Right renal cortex interstitium (tissue), 3 donors: ENCODE results near the gene REG3G. TPM values are rescaled to one million over a fixed set of nuclear protein-coding genes. Genes with fewer than 3 reads are reported as not detected.
A peak's percentile ranks its signal among the peaks of the same experiment; 100 is the strongest.

ENCODE experiments used
- DNase-seq, 3 donors: peaks; one replicate each; pipeline ENCODE4 v3.0.0-alpha.2; 2013; ENCODE audit warnings: low read depth in 3 of 3, low spot score in 2 of 3
- polyA plus RNA-seq, 3 donors: library from polyadenylated mRNA; unstranded; fragments of 120-200 nt; gene quantifications; one replicate each; pipeline ENCODE4 v1.2.1, GENCODE V29; 2013; ENCODE audit not compliant: insufficient read length in 3 of 3

Gene REG3G
- not detected for polyA plus RNA-seq

DNA sequence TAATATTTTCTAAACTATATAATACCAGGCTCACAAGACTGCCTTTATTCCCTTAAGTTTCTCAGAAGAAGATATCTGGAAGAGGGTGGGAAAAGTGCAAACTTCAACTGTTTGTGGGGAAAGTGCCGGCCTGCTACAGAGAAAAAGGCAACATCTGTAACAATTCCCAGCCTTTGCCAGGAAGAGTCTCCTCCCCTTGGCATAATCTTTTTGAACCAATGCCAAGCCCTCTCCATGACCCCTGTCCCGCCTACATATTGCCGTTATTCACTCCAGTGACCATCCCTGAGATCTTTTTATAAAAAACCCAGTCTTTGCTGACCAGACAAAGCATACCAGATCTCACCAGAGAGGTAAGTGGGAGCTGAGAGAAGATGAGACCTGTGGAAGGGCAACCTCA is at the start of gene REG3G:
Gene REG3G (plus strand): TSS at position 282 of the 400 bp plus-strand sequence. CDS start 392 bp downstream, outside the sequence.
- DNase-seq: no peak

DNA sequence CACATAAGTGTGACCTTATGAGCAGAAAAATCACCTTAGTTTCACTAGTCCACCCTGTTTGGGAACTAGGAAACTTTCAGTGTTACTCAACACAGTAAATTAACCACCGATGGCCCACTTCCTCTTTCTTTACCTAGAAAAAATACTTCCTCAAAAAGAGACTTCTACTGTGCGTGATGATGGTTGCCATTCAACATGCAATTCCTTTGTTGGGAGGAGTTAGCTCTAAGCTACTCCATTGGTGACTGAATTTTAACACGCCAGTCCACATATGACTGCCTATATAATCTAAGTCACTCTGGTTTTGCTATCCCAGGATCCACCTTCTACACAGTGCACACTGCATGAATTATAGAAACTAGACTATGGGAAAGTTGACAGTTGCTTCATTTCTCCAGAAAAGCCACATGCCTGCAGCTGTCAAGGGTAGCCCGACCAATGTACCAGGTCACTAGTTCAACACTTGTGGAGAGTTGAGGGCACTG is 47.8 kb upstream of the REG3G start:
- DNase-seq: no peak

DNA sequence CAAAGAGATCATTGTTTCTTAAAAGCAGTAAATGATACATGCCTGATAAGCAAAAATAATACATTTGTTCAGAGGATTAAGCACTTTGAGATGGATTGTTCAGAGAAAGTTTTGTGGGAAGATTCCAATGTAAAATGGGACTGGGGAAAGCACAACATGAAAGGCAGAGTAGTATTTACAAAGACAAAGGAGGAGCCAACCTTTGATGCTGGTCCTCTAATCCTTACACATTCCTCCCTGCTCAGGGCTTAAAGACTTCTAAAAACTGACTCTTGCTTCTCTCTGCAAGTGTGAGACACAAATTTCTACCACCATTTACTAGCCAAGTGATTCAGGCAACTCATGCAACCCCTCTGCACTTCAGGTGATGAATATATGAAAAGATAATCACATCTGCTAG is 47.2 kb upstream of the REG3G start:
- DNase-seq: no peak

DNA sequence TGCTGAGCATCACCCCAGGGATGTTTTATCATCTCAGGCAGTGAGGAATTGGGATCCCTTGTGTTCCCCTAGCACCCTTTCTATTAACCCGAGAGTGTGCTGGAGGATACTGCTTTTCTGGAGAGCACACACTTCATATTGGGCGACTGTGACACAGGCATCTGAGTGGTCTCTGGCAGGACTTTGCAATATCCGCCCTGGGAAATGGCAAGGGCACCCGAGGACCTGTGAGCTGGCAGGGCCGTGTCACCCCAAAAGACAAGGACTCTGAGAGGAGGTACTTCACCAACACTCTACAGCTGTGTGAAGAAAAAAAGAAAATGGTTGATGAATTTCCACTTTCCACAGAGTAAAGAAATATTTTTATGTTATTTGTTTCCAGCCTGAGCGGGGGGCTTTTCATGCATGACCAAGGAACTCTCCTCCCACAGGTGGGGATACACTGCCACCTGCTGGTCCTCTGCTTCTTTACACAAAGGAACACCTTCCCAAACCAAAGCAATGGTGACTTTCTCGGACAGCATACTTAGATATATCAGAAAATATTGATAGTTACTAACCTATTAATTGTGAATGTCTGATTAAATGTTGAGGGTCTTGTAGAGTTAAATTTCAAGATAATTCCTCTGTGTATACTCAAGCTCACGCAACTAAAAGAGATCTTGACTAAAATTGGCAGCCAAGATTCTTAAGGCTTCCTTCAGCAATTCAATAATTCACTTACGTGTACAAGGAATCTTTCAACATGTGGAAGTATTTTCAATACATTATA is 45.9 kb upstream of the REG3G start:
- DNase-seq: peak; percentile 56 to 61 (median 57)

DNA sequence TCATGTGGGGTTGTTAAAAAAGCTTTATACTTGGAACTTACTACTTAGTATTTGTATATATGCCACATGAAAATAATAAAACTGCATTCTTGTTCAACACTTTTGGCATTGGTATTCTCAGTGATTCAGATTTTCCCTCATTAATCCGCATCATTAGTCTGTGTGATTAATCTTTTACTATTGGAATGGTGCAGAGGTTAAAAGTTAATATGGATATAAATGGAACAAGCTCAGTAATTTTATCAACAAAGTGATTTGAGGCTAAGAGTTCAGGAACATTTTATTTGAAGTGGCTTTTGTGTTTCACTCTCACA is 45.4 kb upstream of the REG3G start:
- DNase-seq: no peak

DNA sequence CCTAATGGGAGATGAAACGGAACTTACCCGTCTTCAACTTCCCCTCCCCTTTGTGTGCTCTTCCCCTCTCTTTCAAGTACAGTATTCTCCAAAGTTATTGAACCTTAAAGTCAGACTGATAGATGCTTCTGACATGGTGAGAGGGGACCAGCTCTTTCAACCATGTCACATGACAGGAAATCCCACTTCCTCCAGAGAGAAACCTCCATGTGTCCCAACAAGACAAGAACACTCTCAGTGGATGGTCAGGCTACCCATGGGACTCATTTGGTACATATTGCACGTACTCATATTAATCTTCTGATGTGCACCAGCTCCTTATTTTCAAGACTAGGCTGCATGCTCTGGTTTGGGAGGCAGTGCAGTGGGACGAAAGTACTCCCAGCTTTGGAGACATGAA is 44.6 kb upstream of the REG3G start:
- DNase-seq: no peak

DNA sequence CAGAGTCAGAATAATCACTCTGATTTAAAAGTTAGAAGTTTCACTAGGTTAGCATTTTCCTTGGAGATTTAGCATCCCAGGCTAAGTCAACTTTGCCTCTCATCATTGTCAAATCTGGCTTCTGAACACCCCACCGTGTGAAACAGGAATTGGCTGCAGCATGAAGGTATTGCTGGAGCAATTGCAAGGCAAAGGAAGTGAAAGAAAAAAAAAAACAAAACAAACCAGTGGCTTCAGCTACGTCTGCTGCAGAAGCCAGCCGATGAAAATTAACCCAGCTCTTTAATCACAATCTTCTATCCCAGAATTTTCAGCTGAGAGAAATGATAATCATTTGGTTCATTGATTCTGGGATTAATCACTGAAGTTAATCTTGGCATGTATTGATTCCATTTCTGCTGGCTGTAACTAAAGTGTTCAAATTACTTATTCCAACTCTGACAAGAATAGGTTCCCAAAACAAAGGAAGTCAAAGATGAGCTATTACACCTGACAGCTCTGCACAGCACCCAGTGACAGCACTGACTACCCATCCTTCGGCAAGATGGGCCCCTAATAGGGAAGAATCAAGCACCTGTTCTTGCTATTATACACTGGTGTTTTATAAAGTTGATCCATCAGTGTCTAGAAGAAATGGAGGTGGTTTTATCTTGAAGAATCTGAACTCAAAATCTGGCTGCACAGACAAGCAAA is 42.7 kb upstream of the REG3G start:
- DNase-seq: no peak

DNA sequence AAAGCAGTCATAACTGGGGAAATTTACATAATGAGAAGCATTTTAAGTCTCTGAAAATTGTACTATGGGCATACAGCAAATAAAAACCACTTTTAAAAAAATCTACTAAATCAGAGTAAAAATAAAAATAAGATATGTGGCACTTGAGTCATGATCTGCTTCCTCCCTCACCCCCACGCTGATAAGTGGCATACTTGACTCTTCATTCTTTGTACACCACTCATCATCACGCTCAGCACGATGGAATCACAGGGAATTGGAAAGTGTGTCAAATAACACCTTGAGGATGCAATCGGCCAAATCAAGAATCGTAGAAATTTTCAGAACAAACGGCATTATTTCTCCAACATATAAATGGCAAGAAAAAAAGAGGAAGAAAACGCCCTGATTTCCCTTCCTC is 41.1 kb upstream of the REG3G start:
- no peak for DNase-seq

DNA sequence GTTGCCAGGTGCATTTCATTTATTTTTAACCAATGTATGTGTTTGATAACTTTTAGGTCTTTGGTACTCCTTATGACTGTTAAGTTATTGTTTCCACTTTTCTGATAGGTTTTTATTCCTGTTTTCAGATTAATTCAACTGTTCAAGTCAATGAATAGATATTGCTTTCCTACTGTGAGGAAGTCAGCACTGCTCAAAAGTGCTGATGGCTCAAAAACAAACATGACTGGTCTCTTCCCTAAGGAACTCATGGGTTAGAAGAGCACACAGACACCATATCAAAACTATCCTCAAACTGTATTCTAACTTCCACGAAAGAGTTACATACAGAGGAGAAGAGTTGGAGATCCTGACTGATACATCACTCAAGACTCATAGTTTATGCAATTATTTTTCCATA is 39.9 kb upstream of the REG3G start:
- no peak for DNase-seq

DNA sequence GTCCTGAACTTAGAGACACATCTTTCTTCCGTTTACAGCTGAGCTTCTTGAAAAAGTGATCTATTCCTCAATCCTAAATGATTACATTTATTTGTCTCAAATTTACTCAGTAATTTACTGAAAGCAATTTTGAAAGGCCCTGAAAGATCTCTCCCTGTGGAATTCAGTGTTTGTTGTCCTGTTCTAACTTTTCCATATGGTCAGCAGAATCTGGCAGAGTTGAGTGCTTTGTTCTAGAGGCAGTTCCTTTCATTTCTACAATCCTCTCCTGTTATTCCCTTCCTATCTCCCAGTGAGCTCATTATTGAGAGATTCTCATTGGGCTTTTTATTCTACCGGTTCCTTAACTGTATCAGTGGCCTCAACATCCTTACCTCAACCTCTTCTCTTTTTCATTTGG is 36.5 kb upstream of the REG3G start:
- DNase-seq: no peak

DNA sequence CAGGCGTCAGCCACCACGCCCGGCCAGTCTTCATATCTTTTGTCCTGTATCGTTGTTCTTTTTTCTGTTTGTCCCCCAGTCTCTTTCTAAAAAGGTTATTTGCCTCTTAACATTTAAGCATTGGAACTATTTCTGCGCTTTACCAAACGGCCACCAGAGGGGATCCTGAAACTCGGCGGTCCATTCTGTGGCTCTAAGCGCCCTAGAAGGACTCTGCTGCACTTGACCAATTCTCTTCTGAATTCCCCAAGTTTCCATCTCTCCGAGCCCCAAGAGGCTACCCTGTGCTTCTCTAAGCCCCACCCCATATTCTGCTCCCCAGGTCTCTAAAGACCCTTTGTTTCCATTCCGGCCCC is 33.1 kb upstream of the REG3G start:
- no peak for DNase-seq

DNA sequence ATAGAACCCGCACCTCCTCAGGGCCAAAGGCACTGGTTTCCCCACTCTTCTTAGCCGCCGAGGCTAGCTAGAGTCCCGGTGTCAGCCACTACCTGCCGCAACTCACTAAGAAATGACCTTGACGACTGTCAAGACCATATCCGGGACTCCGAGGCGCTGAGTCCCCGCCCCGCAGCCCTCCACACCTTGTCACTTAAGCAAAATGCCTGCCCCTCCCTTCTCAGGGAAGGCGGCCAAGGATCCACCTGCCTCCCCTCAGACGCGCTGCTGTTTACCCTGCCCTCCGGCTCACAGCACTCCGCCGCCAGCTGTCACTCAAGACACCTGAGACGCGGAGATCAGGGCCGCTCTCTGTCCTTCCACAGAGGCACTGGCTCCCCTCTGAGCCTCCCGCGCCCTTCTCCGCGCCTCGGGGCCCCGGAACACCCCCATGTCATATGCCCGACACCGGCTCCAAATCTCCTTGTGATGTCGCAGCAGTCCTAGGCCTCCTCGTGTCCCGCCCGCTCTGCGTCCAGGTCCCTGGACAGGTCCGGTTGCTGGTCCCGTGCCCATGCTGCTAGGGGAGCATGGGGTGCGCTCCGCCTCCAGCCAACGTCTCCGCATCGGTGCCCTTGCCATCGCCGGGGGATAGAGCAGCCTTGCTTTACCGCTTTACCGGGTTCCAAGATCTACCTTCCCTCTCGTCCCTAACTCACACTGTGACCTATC is 32.5 kb upstream of the REG3G start:
- DNase-seq: no peak

DNA sequence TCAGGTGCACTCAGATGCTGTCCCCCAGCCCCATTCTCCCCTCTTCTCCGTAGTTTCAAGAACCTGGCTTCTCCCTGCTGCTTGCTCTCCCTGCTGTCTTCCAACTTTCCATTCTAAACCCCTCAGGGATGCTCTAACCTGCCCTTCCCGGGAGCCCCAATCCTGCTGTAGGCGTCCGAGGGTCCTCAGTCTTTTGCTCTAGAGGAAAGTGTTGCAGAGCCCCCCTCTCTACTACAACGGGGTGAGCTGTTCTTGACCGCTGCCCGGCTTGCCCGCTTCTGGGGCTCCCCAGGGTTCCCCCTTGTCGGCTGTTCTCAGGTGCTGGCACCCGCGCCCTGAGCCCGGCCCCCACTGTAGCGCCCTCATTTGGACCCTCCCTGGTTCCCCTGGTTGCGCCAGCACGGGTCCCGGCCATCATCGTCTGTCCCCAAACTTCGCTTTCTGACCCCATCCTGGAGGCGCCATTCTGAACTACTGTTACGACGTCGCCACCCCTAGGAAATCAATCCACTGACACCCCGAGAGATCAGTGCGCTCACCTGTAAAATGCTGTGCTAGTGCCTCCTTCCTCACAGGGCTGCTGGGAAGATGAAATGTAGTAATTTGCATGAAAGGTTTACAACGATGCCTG is 31.9 kb upstream of the REG3G start:
- no peak for DNase-seq

DNA sequence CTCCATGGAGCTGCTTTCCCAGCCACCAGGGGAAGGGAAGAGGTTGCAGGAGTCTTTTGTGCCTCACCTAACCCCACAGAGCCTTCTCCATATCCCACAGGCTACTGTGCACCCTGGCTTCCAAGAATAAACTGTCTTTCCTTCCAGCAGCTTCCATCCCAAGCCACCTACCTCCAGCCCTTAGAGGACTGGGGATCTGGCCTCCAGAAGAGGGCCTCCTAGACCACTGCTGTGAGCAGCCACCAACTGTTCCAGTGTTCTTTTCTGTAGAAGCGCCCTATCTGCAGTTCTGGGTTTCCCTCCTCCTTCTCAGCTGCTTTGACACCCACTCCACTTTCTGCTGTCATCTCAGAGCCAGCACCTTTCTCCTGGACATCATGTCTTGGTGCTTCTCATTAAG is 30.7 kb upstream of the REG3G start:
- DNase-seq: no peak

DNA sequence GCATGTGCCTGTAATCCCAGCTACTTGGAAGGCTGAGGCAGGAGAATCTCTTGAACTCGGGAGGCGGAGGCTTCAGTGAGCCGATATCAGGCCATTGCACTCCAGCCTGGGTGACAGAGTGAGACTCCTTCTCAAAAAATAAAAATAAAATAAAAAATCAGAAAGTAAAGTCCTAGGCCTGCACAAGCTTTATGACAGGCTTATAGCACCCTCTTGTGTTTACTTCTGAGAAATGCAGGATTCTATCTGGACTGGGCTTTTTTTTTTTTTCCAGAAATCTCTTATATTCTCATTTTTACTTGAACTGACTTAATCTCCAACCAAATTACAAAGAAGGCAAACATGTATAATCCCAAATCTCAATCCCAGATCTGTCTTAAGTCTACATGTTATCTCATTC is 26.1 kb upstream of the REG3G start:
- DNase-seq: no peak

DNA sequence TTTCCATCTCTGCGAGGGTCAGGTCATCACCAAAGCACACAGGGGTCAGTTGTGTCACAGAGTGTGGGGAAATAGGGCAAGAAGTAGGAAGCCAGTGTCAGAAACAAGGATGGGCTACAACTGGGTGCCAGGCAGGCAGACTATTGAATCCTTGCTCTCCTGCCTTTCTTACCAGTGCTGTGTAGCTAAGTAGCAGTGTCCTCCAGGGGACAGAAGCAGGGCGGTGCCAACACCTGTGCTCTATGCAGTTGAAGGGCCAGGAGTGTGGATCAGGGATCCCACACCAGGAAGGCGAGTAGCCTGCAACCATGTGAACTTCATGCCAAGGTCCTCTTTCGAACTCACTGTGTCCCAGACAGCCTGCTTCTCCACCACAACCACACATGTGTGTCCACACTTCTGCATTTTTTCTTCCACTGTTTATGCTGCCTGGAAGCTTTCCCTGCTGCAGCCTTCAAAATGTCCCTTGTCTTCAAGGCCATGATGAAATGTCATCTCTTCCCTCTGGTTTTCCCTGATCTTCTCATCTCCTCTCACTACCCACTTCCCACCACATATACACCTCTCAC is 25.4 kb upstream of the REG3G start:
- DNase-seq: no peak

DNA sequence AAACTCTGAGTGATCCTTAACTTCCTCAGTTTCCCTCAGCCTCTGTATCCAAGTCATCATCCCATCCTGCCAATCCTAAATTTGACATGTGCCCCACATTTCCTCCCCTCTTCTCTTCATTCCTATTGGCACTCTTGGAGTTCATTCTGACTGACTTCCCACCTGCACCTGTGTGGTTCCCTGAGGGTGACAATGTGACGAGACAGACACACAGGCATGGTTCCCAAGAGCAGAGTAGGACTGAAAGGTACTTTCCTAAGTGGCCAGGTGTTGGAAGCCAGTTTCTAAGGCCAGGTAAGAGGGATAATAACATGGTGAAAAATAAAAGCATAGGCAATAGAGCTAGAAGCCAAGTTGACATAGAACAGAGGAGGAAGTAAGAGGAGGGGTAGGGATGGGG is 24.2 kb upstream of the REG3G start:
- no peak for DNase-seq

DNA sequence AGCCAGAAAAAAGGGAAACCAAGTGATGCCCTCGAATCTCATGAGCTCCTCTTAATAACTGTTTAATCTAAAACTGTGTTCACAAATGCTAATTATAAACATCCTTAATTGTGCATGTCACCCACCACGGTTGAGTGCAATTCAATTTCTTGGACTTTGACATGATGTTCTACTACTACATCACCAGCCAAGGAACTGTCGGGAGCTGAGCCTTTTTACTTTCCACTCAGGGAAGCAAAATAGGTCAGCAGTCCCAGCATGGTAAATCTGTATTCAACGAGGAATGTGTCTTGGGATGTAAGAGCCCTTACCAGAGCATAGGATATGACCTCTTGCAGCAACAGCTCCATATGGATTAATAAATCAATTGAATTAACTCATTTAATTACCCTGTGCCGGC is 20.8 kb upstream of the REG3G start:
- no peak for DNase-seq

DNA sequence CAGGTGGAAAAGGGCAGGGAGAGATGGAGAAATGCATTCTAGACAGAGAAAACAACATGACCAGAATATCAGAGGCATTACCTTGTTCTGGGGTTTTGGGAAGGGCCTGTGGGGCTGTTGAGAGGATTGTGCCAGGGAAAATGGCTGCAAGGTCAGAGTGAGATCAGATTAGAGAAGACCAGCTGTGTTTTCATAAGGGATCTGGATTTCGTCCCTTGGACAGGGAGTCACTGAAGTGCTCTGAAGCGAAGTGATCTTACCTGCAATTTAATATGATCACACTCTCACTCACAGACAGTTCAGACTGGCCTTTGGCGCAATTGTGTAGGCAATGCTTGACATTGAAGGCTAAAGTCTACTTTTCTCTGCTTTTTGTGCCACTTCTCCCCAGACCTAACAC is 20.3 kb upstream of the REG3G start:
- DNase-seq: no peak

DNA sequence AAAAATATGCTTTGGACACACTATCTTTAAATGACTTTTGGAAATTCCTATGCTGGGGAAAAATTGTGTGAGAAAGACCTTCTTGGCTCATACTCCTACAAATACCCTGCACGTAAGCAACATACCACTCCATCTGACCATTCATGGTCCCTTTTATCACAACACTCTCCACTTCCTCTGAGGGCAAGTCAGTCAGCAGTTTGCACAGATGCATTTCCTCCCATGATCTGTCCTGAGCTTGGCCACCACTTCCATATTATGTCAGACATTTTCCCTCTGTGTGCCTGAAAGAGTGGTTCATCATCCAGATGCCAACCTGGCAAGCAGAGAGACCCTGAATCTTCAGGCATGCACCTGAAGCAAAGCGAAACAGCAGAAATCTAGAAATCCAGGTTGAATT is 16.1 kb upstream of the REG3G start:
- DNase-seq: no peak

DNA sequence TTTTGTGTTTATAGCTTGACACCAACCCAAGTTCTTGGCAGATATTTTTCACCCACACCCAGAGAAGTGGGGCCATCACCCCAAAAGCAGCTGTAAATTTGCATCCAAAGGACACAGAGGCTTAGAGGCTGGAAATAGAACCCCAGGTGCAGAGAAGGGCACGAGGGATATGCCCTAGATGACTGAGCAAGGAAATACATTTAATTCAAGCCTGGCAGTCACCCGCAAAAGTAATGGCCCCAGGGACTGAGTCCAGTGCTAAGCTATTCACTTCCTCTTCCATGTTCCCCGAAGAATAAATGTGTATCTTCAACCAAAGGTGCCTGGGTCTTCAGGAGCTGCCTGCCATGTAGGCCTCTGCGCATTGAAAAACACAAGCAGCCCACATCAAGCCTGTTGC is 14.0 kb upstream of the REG3G start:
- no peak for DNase-seq
